Stimulated activated CD8-positive, alpha-beta memory T cell treated with anti-CD3 and anti-CD28 coated beads, Interleukin-4, amount 100 ng/mL, for 1 hour (primary cell): ENCODE data around the gene NUDT22.
A peak's percentile ranks its signal among the peaks of the same experiment; 100 is the strongest.

ENCODE experiments used
- DNase-seq, 2 donors: peaks; one replicate each; pipeline ENCODE4 v3.0.0-alpha.2; 2020; ENCODE audit warnings: low read depth in 2 of 2, low spot score in 1 of 2

Gene NUDT22

DNA sequence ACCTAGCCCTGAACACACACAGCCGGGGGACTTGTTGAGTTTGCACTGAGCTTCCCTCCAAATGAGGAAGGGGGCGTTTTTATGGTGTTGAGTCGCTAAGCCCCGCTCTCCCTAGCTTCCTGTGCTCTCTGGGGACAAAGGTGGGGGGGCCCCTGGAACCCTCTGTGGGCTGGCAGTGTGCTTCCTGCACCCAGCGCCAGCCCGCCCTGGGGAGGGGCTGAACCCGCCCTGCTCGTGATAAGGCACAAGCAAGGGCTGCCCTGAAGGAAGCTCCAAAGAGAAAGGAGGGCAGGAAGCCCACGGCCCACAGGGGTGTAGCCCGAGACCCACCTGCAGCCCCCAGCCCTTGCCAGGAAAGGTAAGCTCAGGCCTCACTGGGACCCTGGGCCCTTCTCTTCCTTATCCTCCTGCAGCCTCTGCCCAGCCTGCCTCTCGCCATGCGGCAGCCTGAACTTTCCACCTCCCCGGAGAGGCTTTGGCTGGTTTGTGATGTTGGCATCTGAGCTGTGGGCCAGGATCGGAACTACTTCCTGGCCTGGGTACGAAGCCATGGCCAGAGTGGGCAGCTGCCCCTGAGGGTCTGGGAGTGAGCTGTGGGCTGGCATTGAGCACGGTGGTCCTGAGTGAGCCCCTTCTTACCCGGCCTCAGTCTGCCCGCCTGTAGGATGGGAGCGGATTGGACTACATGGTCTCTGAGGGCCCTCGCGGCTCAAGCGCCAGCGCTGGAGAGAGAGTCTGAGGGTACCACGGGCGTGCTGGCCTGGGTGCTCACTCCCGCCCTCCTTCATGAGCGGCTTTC is 19.4 kb upstream of the NUDT22 start, which contains the start of gene FERMT3:
TSS of gene FERMT3 (plus strand) at position 265 of the 799 bp plus-strand sequence. CDS start 644 bp downstream, outside the sequence.
- DNase-seq: no peak

DNA sequence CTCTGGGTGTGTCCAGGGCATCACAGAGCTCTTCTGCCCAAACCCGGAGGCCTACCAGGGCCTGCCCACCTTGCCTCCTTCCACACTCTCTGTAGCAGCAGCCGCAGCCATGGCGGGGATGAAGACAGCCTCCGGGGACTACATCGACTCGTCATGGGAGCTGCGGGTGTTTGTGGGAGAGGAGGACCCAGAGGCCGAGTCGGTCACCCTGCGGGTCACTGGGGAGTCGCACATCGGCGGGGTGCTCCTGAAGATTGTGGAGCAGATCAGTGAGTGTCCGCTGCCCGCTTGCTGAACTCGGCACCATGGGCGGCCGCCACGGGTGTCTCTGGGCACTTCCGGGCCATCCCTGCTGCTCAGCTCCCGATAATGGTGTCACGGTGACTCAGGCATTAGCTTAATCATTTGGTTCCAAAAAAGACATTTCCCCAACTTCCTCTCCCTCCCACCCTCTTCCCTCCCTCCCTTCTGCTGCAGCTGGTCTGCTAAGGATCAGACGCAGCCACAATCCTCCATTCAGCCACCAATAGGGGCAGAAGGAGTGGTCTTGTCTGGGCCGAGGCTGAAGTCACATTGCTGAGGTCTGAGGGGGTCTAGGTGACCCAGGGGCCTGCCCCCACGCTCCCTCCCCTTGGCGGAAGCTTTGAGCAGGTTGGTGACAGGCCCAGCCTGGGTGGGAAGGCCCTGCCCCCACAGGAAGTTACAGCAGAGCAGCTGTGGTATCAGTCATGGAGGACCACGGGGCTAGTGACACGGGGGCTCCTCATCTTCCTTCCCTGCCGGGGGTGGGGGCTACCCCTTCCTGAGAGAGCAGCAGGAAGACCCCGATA is 18.6 kb upstream of the NUDT22 start:
- DNase-seq: peak in 1 of 2 donors; percentile 61

DNA sequence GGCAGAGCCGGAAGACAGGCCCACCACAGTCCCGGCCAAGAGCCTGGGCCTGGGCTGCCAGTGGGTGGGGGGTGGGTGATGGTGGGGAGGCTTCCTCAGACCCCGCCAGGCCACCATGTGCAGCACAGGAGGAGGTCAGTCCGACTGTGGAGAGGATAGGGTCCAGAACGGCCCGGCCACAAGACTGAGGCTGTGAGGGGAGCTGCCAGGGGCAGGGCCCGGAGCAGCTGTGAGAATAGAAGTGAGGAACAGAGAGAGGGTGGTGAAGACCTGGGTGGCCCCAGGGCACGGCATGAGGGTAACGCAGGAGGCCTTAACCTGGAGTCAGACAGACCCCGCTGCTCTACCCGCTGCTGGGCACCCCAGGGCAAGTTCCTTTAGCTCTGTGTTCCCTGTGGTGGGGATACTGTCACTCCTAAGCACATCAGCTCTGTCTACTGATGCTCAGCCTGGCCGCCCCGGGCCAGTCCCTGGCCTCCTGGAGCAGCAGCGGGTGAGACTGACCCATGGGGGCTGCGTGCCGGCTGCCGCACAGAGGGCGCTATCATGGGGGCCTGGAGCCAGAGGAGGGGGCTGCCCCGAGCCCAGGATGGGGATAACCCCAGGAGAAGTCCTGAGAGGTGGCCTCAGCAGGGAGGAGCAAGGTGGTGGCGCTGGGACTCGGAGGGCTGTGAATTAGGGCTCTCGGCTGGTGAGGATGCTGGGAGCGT is 17.8 kb upstream of the NUDT22 start:
- no peak for DNase-seq

DNA sequence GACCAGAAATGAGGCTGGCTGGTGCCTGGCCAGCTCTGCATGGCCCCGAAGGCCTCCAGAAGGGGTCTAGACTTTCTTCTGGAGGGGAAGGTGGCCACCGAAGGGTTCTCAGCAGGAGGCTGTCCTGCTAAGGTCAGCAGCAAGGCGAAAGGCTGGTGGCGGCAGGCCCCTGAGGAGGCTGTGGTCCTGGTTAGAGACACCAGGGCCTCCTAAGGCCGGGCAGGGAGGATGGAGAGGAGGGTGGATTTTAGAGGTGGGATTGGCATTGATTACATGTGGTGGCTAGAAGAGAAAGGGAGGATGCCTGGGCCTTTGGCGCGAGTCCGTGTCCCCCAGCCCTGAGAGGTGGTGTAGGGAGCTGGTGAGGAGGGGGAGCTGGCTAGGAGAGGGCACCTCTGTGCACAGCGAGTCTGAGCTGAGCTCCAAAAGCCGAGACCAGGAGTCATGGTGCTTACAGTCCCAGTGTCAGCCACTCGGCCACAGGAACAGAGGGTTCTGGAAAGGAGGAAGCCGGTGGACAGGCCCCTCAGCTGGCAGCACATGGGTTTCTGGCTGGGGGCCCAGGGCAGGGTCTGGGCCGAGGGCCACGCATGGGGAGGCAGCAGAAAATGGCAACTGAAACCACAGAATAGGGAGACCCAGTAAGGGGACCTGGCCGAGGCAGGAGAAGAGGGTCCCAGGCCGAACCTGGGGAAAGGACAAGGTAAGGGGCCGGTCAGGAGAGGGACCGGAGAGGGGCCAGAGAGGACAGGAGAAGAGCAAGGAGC is 17.1 kb upstream of the NUDT22 start:
- no peak for DNase-seq

DNA sequence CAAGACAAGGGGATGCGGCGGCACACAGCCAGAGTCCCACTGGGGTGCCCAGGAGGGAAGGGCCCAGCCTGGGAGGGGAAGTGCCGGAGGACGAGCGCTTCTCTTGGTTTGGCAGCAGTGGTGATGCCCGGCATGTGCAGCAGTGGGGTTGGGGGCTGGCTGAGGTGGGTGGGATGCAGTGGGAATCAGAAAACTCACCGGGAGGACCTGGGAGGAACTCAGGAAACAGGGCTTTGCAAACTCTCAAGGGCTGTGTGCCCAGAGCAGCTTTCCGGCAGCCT is 16.6 kb upstream of the NUDT22 start:
- no peak for DNase-seq

DNA sequence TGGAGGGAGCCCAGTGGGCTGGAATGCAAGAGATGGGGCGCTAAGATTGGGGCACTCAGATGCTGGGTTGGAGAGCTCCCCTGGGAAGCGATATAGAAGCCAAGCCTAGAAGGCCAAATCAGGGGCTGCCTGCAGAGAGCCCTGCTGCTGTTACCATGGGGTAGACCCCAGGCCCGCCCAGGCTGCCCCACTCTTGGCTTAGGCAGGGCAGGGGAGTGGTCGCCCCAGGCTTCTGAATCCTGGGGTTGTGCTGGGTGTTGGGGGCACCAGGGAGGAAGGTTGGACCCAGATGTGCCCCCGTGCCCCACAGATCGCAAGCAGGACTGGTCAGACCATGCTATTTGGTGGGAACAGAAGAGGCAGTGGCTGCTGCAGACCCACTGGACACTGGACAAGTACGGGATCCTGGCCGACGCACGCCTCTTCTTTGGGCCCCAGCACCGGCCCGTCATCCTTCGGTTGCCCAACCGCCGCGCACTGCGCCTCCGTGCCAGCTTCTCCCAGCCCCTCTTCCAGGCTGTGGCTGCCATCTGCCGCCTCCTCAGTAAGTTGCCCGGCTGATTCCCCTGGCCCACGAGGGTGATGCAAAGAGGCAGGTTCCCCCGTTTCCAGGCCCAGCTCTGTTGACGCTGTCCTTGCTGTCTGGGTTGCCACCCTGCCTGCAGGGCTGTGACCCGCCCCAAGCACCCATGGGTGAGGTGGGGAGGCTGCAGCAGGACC is 15.6 kb upstream of the NUDT22 start:
- DNase-seq: no peak

DNA sequence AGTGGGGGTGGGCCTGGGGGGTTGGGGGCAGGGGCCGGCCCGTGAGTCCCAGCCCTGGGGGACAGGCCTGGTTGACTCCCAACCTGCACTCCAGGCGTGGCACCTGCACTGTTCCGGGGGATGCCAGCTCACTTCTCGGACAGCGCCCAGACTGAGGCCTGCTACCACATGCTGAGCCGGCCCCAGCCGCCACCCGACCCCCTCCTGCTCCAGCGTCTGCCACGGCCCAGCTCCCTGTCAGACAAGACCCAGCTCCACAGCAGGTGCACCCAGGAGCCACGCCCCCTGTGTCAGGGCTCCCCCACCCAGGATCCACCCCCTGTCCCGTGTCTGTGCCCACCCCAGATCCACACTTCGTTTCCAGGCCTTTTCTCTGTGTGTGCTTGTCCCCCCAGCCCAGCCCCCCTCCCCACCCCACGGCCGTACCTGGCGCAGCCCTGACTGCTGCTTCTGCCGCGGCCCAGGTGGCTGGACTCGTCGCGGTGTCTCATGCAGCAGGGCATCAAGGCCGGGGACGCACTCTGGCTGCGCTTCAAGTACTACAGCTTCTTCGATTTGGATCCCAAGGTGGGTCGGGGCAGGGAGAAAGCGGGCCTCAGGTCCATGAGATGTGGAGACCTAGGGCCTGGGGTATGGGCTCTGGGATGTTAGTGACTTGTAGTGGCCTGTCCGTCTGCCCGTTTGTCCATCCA is 14.7 kb upstream of the NUDT22 start:
- no peak for DNase-seq

DNA sequence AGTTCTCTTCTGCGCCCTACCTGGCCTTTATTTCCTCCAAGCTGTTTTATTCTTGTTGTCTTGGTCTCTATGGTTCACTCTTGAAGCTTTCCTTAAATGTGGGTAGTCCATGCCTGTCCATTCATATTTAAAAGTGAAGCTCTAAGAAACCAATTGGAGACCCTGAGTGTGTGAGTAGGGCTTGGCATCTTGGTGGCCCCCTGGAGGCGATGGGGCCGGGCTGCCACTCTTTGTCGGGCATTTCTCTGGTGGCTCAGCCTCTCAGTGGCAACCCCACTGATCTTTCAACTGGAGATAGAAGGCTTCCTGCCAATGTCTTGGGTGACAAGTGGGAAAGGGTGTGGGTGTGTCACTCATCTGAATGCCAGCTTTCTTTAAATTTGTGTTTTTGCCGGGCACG is 9.2 kb upstream of the NUDT22 start:
- no peak for DNase-seq

DNA sequence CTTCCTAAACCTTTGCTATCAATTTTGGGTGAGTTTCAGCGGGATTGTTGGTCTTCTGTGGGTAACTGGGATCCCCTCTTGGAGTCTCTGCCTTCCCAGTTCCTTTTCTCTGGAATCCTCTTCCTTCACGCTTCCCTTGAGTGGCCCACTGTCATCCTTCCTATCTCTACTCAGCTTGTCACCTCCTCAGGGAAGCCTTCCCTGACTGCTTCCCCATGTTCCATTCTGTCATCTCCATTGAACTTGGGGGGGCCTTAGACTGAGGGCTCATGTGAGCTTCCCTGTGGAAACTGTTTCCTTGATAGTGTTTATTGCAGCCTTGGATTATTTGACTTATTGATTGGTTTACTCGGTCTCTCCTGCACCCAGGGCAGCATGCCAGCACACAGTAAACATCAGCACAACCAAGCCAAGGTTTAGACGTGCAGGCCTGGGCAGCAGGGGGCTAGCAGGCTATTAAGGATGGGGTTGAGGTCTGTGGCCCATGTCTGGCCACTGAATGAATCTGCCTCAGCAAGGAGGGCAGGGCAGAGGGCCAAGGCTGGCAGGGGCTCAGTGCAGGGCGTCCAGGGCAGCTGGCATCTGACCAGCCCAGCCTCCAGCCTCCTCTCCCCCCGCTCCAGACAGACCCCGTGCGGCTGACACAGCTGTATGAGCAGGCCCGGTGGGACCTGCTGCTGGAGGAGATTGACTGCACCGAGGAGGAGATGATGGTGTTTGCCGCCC is 7.3 kb upstream of the NUDT22 start:
- no peak for DNase-seq

DNA sequence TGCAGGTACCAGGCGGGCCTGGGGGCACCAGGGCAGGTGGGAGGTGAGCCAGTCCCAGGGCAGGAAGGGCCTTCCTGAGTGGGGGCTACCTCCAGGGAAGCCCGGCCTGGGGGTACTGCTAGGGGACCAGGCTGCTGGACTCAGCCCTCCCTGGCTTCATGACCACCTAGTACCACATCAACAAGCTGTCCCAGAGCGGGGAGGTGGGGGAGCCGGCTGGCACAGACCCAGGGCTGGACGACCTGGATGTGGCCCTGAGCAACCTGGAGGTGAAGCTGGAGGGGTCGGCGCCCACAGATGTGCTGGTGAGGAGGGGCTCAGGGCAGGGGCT is 6.8 kb upstream of the NUDT22 start:
- no peak for DNase-seq

DNA sequence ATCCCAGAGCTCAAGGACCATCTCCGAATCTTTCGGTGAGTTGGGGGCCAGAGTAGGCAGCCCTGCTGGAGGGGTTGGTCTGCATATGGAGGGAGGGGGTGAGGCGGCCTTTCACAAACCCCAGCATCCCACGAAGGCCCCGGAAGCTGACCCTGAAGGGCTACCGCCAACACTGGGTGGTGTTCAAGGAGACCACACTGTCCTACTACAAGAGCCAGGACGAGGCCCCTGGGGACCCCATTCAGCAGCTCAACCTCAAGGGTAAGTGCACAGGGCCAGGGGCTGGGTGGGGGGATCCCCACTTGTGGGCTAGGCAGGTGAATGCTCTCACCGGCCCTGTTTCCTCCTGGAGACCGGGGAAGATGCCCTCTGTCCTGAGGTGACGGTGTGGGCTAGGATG is 6.3 kb upstream of the NUDT22 start:
- DNase-seq: no peak

DNA sequence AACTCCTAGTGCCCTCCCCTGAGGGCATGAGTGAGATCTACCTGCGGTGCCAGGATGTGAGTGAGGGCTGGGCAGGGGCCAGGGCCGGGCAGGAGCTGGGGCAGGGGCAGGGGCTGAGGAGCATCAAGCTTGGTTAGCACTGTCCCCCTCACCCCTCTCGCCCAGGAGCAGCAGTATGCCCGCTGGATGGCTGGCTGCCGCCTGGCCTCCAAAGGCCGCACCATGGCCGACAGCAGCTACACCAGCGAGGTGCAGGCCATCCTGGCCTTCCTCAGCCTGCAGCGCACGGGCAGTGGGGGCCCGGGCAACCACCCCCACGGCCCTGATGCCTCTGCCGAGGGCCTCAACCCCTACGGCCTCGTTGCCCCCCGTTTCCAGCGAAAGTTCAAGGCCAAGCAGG is 5.8 kb upstream of the NUDT22 start:
- no peak for DNase-seq

DNA sequence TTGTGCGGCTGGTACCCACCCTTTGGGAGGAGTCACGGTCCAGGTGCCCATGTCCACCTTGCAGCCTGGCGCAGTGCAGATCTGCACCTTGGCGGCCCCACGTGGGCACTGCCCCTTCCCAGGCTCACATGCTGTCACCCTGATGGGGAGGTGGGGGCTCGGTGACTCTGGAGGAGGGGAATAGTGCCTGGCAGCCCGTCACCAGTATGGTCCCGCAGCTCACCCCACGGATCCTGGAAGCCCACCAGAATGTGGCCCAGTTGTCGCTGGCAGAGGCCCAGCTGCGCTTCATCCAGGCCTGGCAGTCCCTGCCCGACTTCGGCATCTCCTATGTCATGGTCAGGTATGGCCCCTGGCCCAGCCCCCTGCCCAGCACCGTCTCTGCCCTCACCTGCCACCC is 5.3 kb upstream of the NUDT22 start:
- no peak for DNase-seq

DNA sequence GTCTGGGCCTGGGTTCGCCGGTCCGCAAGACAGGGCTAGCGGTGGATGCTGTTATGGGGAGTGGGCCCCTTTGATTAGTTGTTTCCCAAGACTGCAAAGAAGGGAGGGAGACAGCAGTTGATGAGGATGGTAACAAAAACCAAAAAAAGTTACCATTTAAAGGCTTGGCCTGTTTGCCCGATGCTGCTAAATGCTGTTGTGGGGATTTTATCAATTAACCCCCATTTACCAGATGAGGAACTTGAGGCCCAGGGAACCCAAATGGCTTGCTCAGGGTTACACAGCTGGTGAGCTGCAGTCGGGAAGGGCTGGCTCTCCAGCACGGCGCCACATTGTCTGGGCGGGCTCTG is 3.4 kb upstream of the NUDT22 start:
- no peak for DNase-seq

DNA sequence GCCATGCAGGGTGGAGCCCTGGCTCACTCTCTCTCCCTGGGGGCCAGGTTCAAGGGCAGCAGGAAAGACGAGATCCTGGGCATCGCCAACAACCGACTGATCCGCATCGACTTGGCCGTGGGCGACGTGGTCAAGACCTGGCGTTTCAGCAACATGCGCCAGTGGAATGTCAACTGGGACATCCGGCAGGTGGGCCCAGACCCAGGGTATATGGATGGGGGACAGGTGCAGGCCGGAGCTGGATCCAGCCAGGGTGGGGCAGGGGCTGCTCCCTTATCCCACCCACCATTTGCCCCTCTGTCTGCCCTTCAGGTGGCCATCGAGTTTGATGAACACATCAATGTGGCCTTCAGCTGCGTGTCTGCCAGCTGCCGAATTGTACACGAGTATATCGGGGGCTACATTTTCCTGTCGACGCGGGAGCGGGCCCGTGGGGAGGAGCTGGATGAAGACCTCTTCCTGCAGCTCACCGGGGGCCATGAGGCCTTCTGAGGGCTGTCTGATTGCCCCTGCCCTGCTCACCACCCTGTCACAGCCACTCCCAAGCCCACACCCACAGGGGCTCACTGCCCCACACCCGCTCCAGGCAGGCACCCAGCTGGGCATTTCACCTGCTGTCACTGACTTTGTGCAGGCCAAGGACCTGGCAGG is 2.9 kb upstream of the NUDT22 start:
- DNase-seq: no peak

DNA sequence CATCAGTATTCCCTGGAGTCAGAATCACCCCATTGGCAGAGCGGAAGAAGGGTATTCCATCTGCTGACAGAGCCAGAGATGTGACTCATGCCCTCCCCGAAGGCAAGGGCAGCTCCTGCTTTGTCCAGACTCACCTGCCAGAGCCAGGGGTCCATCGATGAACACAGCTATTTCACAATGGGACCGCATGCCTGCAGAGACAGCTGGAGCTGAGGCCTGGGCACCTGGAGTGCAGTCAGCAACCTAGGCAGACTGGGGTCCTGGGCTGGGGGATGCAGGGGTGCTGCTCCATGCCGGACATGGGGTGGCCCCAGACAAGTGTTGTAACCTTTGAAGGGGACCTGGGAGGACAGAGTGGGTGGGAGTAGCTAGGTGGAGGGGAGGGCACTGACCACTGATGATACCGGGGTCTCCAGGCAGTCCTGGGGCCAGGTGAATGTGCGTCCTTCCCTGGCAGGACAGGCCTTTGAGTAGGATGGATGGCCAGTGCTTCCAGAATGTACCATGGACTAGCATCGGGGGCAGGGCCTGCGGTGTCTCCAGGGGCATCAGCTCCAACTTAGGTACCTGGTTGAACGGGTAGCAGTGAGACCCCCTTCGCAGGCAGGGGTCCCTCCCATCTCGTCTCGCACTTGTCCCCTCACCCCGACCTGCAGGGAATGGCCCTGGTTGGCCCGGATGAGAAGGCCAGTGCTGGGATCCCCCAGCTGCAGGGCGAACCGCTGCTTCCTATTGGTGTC is 1.8 kb upstream of the NUDT22 start:
- no peak for DNase-seq

DNA sequence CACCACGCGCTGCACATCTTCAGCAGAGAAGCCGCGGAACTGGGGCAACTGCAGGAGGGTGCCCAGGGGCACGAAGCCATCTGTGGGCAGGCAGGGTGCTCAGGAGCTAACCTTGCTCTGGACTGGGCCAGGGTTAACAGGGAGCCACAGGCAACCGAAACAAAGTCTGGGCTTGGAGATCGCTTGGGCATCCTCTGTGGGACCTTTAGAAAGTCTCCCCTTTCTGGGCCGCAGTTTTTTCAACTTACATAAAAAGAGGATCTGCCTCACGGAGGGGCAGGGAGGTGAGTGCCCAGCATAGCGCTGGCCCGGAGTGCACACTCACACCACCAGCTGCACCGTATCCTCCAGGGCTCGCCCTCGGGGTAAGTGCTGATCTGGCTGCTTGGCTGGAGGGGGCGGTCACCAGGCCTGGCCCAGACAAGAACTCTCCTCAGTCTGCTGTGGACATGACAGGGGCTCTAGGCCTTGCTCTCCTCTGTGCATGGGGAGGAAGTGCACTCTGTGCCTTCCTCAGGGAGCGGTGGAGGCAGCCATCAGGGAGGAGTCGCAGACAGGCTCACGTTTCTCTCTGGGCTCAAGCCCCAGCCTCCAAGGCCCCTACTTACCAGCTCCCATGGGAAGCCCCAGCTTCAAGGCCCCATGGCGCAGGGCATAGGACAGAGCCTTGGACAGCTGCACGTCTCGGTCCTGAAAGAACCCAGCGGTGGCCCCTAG is 1.0 kb upstream of the NUDT22 start:
- no peak for DNase-seq
